GM19025 (cell line): Measurements from ENCODE around the gene SLC2A1.
"Not testable (repeated sequence)": the region's sequence is repeated elsewhere in the genome, so short reads cannot be mapped to it uniquely, and the experiment has no call there.

Source experiments
- ATAC-seq: cut with Tn5 transposase; IDR thresholded peaks from one replicate; pipeline ENCODE4 v1.9.1; 2021; ENCODE audit warnings: mild to moderate bottlenecking, low read depth, moderate library complexity; ENCODE audit not compliant: unreplicated experiment

SLC2A1 gene

DNA sequence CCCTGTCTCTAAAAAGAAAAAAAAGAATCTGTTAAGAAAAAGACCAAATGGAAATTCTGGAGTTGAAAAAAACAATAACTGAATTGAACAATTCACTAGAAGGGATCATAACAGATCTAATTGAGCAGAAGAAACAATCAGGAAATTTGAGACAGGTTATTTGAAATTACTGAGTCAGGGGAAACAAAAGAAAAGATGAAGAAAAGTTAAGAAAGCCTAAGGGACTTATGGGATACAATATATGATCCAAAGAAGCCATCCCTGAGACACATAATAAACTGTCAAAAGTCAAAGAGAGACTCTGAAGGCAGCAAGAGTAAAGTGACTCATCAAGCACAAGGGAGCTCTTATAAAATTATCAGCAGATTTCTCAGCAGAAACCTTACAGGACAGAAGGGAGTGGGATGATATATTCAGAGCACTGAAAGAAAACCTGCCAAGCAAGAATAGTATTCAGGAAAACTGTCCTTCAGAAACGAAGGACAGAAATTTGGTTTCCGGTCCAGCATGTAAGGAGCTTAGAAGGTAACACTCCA is 44.5 kb downstream of the SLC2A1 start:
- ATAC-seq: no peak

DNA sequence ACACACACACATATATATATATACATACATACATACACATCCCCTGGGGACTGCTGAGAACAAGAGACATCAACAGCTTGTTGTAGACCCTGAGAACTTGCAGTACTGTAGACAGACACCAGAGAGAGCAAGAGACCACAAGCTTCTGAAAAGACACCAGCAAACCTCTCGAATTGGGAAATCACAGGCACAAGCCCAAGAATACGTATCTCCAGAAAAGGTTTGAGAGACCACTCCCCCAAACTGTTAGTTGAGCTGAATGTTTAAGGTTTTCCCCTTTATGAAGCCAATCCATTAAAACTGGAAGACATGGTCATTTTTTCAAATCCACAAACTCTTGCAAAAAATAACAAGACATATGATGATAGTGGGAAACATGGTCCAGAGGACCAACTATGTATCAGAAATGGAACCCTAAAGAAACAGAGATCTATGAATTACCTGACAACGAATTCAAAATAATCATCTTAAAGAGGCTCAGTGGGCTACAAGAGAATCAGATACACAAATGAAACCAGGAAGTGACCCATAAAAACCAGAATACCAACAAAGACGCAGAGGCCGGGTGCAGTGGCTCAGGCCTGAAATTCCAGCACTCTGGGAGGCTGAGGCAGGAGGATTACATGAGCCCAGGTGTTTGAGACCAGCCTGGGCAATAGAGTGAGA is 45.1 kb downstream of the SLC2A1 start:
- no peak for ATAC-seq

DNA sequence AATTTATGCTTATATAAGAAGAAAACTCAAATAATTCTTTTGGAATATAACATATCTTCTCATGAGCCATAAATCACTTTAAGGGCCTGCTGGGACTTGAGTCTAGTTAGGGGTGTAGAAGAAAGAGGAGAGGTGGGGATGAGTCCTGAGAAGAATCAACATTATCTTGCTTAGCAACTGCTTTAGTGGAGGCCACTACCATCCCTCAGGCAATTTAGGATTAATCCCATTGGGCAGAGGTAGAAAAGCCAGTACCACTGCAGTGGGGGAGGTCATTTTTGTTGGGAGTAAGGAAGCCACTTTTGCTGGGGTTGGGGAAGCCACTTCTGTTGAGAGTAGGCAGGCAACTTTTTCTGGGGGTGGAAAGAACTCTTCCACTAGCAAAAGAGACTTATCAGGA is 47.7 kb downstream of the SLC2A1 start:
- ATAC-seq: no peak

DNA sequence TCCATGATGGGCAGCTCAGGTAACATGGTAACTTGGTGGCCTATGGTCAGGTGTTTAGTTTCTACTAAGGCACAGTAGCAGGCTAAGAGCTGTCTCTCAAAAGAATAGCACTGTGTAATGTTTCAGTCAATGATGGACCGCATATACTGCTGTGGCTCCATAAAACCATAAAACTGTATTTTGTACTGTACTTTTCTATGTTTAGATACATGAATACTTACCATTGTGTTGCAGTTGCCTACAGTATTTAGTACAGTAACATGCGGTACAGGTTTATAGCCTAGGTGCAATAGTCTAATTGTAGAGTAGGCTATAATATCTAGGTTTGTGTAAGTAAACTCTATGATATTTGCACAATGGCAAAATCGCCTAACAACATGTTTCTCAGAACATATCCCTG is 50.6 kb downstream of the SLC2A1 start:
- ATAC-seq: no peak

DNA sequence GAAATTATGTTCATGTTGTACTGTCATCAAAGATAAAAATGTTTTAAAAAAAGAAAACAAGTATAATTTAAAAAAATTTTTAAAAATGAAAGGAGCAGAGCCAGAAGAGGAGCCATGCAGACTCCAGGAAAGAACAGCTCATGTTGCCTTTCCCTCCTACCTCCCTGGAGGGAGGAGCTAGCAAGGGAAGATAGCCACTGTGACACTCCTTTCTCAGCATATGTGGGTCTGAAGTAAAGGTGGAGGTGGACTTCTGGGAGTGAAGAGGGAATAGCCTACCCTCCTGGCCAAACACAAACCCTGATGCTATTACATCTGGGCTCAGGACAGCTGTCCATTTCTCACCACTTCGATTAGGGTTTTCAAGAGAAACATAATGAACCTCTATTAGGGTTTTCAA is 54.2 kb downstream of the SLC2A1 start:
- ATAC-seq: no peak

DNA sequence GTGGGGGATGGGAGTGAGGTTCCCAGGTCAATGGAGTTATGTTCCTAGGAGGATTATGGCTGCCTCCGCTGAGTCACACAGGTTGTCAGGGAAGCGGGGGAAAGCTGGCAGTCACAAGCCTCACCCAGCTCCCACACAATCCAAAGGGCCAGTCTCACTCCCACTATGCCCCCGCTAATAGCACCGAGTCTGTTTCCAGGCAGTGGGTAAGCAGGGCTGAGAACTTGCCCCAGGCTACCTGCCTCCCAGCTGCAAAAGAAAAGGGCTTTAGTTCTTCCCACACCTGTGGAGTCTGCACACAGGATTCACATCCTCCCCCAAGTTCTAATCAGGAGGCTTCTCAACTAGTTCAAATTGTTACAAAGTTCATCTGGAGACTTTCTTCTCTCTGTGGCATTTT is 58.7 kb downstream of the SLC2A1 start:
- not testable (repeated sequence) for ATAC-seq

DNA sequence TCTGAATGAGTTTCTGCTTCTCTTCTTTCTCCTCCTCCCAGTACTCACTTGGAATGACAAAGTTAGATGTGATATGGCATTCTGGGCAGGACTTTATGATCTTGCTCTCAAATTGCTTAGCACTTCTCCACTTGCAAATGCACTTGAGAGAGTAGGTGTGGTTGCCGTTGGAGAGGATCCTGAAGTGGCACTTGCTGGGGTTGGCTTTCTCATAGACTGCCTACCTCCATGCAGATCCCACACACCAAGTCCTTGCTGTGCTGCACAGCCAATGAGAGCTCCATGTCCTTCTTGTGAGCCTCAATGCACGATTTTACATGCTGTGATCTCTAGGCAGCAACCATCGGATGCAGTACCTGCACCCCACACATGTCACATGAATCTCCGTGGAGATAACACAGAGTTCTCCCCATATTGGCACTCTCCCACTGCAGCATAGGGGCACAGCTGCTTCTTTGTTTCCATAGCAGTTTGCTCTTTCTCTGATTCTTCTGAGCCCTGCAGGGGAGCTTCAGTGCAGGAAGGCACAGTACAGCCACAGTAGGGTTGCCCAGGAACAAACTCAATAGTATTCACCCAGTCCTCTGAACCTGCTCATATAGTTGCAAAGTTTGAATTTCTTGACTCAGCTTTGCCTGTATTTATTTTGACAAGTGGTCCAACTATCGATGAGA is 67.1 kb downstream of the SLC2A1 start:
- ATAC-seq: no peak

DNA sequence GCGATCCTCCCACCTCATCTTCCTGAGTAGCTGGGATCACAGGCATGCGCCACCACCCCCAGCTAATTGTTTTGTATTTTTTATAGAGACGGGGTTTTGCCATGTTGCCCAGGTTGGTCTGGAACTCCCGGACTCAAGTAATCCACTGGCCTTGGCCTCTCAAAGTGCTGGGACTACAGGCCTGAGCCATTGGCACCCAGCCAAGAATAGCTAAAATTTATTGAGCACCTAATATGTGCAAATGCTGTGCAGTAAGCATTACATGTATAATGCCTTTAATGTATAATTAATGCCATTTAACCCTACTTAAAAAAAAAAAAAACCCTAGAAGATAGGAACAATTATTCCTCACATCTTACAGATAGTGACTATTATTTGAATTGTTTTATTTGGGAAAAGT is 69.4 kb downstream of the SLC2A1 start:
- ATAC-seq: no peak

DNA sequence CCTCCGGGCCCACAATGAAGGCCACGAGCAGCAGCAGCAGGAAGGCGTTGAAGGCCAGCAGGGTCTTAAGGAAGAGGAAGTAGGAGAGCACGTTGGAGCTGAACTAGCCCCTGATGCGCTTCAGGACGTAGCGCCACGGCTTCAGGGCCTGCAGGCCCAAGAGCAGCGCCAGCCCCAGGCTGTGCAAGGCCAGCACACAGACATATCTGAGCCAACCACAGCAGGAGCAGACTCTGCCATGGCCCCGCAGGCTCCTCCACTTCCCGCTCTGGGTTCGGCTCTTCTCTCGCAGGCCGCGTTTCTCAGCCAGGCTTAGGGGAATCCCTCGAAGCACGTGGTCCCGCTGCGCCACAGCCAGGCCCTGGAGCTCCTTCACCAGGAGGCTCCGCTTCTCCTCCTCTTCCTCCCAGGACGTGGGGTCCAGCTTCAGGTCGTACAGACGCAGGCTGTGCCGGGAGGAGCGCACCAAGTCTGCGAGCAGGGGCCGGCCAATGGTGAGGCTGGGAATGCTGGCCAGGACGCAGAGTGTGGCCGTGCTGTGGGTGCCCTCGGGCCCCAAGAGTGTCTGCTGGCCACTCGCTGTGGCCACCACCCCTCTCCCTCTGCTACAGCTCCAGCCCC is 70.5 kb downstream of the SLC2A1 start:
- ATAC-seq: no peak

DNA sequence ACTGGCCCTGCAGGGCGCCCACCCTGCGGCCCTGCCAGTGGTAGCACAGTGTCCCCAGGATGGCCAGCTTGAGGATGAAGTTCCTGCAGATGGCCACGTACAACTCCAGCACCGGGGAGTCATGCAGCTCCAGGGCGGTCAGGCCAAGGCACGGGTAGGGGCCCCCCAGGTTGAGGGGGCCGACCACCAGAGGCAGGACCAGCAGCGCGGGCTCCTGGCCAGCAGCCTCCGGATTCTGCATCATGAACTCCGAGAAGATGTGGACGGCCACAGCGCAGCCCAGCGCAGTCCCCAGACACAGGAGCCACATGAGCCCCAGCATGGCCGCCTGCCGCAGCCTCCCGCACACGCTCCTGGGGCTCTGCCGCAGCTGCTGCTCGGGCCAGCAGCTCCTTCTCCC is 71.3 kb downstream of the SLC2A1 start:
- no peak for ATAC-seq

DNA sequence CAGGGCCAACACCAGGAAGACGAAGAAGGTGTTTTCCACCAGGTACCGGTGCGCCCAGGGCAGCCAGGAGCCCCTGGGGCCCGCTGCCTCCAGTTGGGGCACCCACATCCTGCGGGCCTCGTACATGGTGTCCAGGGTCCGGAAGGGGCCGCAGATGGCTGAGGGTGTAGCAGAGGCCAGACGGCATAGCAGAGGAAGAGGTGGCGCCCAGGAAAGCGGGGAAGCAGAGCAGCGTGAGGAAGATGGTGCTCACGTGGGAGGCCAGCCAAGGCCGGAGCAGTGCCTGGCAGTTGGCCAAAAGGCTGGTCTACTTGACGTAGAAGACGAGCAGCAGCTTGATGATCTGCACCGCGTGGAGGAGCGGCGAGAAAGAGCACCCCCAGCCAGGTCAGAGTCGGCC is 71.9 kb downstream of the SLC2A1 start:
- no peak for ATAC-seq

DNA sequence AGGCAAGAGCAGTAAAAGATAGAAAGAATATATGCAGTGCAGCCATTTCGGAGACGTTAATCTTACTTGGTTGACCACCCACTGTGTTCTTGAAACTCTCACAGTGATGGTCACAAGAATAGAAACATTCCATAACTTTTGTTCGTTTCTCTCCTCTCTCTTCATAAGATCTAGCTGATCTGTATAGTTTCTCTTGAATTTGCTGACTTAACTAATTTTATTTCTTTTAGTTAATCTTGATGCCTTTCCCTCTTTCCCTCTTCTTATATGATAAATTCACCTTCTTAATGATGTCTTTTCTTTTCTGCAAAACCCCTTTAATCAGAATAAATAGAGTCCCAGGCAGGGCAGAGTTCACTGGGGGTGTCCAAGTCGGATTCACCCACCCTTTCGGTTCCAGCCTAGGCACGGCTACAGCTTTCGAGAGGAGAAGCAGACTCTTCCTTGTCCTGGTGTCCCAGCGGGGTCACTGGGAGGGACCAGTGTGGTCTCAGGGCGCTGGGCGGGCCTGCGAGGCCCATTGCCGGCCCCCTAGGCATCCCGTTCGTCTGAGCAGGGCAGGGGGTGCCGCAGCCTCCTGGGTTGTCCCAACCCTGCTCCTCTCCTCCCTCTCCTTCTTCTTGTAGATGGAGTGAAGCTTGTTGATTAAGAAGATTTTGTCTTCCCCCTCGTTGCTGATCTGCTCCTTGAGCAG is 72.5 kb downstream of the SLC2A1 start:
- ATAC-seq: no peak

DNA sequence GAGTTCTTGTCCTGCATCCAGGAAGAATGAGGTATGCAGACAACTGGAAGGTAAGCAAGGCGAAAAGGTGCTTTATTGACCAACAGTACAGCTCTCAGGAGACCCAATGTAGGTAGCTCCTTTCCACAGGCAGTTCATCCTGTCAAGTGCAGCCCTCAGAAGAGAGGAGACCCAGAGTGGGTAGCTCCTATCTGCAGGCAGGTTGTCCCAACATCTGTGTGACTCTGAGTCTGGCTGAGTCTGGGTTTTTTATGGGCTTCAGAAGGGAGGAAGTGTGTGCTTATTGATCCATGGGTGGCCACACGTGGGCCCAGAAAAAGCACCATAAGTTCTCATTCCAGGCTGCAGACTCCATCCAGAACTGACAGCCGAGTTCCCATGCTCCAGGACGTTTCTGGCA is 78.3 kb downstream of the SLC2A1 start:
- ATAC-seq: no peak

DNA sequence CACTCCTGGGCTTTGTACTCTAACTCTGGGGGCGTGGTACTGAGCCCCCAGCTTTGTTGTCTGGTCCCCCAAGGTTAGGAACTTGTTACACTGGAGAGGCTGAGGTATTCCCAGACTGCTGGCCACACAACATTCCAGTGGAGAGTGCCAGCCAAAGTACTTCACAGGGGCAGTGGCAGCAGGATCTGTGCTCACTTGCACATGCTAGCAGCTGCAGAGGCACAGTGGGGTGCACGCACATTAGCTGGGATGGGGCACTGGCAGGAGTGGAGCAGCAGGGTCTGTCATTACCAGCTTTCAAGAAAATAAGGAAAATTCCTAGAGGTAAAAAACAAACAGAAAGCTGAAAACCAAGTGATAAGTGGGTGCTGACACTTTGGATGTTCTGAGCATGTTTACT is 81.3 kb downstream of the SLC2A1 start:
- no peak for ATAC-seq

DNA sequence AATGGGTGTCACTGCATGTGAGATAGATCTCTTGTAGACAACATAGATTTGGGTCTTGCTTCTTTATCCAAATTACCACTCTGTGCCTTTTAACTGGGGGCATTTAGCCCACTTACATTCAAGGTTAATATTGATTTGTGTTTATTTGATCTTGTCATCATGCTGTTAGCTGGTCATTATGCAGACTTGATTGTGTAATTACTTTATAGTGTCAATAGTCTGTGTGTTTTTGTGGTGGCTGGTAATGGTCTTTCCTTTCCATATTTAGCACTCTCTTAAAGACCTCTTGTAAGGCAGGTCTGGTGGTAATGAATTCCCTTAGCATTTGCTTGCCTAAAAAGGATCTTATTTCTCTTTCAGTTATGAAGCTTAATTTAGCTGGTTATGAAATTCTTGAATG is 82.7 kb downstream of the SLC2A1 start:
- ATAC-seq: no peak
